Large intestine (tissue), 3 donors: Measurements from ENCODE around the gene SCGB1A1. TPM values are rescaled to one million over a fixed set of nuclear protein-coding genes. Genes with fewer than 3 reads are reported as not detected.
"Not testable (repeated sequence)": the region's sequence is repeated elsewhere in the genome, so short reads cannot be mapped to it uniquely, and the experiment has no call there.

Experiments
- DNase-seq, 2 donors: peaks; one replicate each; pipeline versions ENCODE4 v3.0.0 to v3.0.0-alpha.2; 2013
- H3K27ac ChIP-seq: one replicate; pipeline ENCODE4 v1.5.1; 2013; ENCODE audit warnings: low read length
- H3K27me3 ChIP-seq: 2 replicates; pipeline ENCODE4 v1.6.1; 2013; ENCODE audit warnings: low read length; ENCODE audit not compliant: control insufficient read depth, insufficient read depth
- H3K36me3 ChIP-seq: 2 replicates; pipeline ENCODE4 v1.6.1; 2013; ENCODE audit warnings: low read length; ENCODE audit not compliant: control insufficient read depth, insufficient read depth
- H3K4me1 ChIP-seq: one replicate; pipeline ENCODE4 v1.6.1; 2013; ENCODE audit warnings: low read length; ENCODE audit not compliant: control insufficient read depth, insufficient read depth
- H3K4me3 ChIP-seq: one replicate; pipeline ENCODE4 v1.5.1; 2013; ENCODE audit warnings: low read length
- H3K9me3 ChIP-seq: one replicate; pipeline ENCODE4 v1.6.1; 2013; ENCODE audit warnings: mild to moderate bottlenecking, low read depth, low read length, moderate library complexity; ENCODE audit not compliant: control insufficient read depth
- WGBS: methylation state at CpG from one replicate; pipeline ENCODE4 v1.1.5; 2013; ENCODE audit warnings: low lambda C conversion rate; ENCODE audit not compliant: insufficient coverage; 5-methylcytosine and 5-hydroxymethylcytosine counted together
- polyA plus RNA-seq: library from polyadenylated mRNA; unstranded; fragments of 120-200 nt; gene quantifications from one replicate; pipeline ENCODE4 v1.2.1, GENCODE V29; 2013

The SCGB1A1 gene
- polyA plus RNA-seq, 1 donor: not detected

GRCh38 chr11:62449451-62449851 lies 30.6 kb downstream of the SCGB1A1 start:
- Histone ChIP-seq H3K27ac (no peak overlapping the region), H3K9me3 (no peaks in the 10 kb centered on the region), H3K4me1 (peaks cover 20% of the 10 kb centered on the region), H3K4me3 (no peak overlapping the region), H3K27me3 (no peaks in the 10 kb centered on the region), H3K36me3 (no peaks in the 10 kb centered on the region)
- no CpG with 5 or more reads among the region's 9 CpGs for WGBS
- DNase-seq: no peak

- not testable (repeated sequence) for H3K36me3 ChIP-seq, H3K27ac ChIP-seq, DNase-seq, H3K4me3 ChIP-seq, H3K27me3 ChIP-seq, H3K9me3 ChIP-seq
- no CpG with 5 or more reads among the region's 7 CpGs for WGBS
- H3K4me1 ChIP-seq: peaks cover 15% of the 10 kb centered on the region
These were observed 31.1 kb downstream of the SCGB1A1 start for GRCh38 chr11:62449912-62450311.

GRCh38 chr11:62450543-62451240 lies 31.9 kb downstream of the SCGB1A1 start:
- no peak for DNase-seq
- no CpG with 5 or more reads among the region's 15 CpGs for WGBS
- H3K4me1 ChIP-seq: peaks cover 7% of the 10 kb centered on the region
- no peaks in the 10 kb centered on the region for H3K36me3 ChIP-seq
- H3K27ac ChIP-seq: no peak overlapping the region
- no peaks in the 10 kb centered on the region for H3K9me3 ChIP-seq
- no peaks in the 10 kb centered on the region for H3K27me3 ChIP-seq
- H3K4me3 ChIP-seq: no peak overlapping the region

- Histone ChIP-seq H3K9me3 (no peaks in the 10 kb centered on the region), H3K36me3 (no peaks in the 10 kb centered on the region), H3K4me3 (no peak overlapping the region), H3K4me1 (peaks cover 5% of the 10 kb centered on the region), H3K27me3 (no peaks in the 10 kb centered on the region), H3K27ac (no peak overlapping the region)
- 92% methylated on average over 2 of the region's 8 CpGs for WGBS
- DNase-seq: no peak
These were observed 32.4 kb downstream of the SCGB1A1 start for GRCh38 chr11:62451241-62451621.

GRCh38 chr11:62452261-62452660 lies 33.4 kb downstream of the SCGB1A1 start:
- no peak for DNase-seq
- no peak overlapping the region for H3K4me3 ChIP-seq
- H3K27ac ChIP-seq: no peak overlapping the region
- H3K9me3 ChIP-seq: no peaks in the 10 kb centered on the region
- peaks cover 12% of the 10 kb centered on the region for H3K4me1 ChIP-seq
- H3K27me3 ChIP-seq: no peaks in the 10 kb centered on the region
- H3K36me3 ChIP-seq: no peaks in the 10 kb centered on the region
- no CpG with 5 or more reads among the region's 6 CpGs for WGBS

- H3K4me3 ChIP-seq: no peak overlapping the region
- WGBS: no CpG with 5 or more reads among the region's 11 CpGs
These were observed 34.1 kb downstream of the SCGB1A1 start for GRCh38 chr11:62452839-62453468.

GRCh38 chr11:62456630-62457029 lies 37.8 kb downstream of the SCGB1A1 start:
- peak overlapping the region; percentile 85 for H3K27ac ChIP-seq
- peak; percentile 81 to 89 for DNase-seq
- WGBS: no CpG with 5 or more reads among the region's 4 CpGs
- no peak overlapping the region for H3K4me3 ChIP-seq
- H3K4me1 ChIP-seq: peaks cover 35% of the 10 kb centered on the region
- no peaks in the 10 kb centered on the region for H3K9me3 ChIP-seq
- H3K27me3 ChIP-seq: no peaks in the 10 kb centered on the region
- H3K36me3 ChIP-seq: no peaks in the 10 kb centered on the region

More at GRCh38 chr11:62452839-62453468, 34.1 kb downstream of the SCGB1A1 start:
- no peaks in the 10 kb centered on the region for H3K27me3 ChIP-seq
- no peak overlapping the region for H3K27ac ChIP-seq
- no peak for DNase-seq
- H3K9me3 ChIP-seq: no peaks in the 10 kb centered on the region
- H3K4me1 ChIP-seq: peaks cover 19% of the 10 kb centered on the region
- H3K36me3 ChIP-seq: no peaks in the 10 kb centered on the region

GRCh38 chr11:62457478-62457877 lies 38.6 kb downstream of the SCGB1A1 start:
- Histone ChIP-seq H3K4me1 (peaks cover 37% of the 10 kb centered on the region), H3K27ac (peak overlapping the region; percentile 85), H3K9me3 (no peaks in the 10 kb centered on the region), H3K36me3 (no peaks in the 10 kb centered on the region), H3K4me3 (no peak overlapping the region), H3K27me3 (no peaks in the 10 kb centered on the region)
- no peak for DNase-seq
- no CpG with 5 or more reads among the region's 4 CpGs for WGBS

- no peak overlapping the region for H3K4me3 ChIP-seq
- H3K27ac ChIP-seq: peak overlapping the region; percentile 85
- WGBS: no CpG with 5 or more reads among the region's 4 CpGs
- DNase-seq: peak; percentile 55 to 82
- no peaks in the 10 kb centered on the region for H3K27me3 ChIP-seq
- H3K4me1 ChIP-seq: peaks cover 37% of the 10 kb centered on the region
- H3K36me3 ChIP-seq: no peaks in the 10 kb centered on the region
- H3K9me3 ChIP-seq: no peaks in the 10 kb centered on the region
These were observed 39.6 kb downstream of the SCGB1A1 start for GRCh38 chr11:62458212-62459002.

- H3K27me3 ChIP-seq: no peaks in the 10 kb centered on the region
- H3K9me3 ChIP-seq: no peaks in the 10 kb centered on the region
- peaks cover 37% of the 10 kb centered on the region for H3K4me1 ChIP-seq
- no CpG with 5 or more reads among the region's 1 CpG for WGBS
- no peak for DNase-seq
- H3K36me3 ChIP-seq: no peaks in the 10 kb centered on the region
- peak overlapping the region; percentile 85 for H3K27ac ChIP-seq
- no peak overlapping the region for H3K4me3 ChIP-seq
These were observed 40.2 kb downstream of the SCGB1A1 start for GRCh38 chr11:62459080-62459479.
